Measurements from ENCODE around the gene CHST11.

- no peak for TF ChIP-seq CTCF (IDR thresholded peaks at IDR 0.05)
- no peak for TF ChIP-seq EZH2 (IDR thresholded peaks at IDR 0.05)
- TF ChIP-seq EZH2phosphoT487 (IDR thresholded peaks at IDR 0.05): no peak
Observed at GRCh38 chr12:104677441-104678089, 220.8 kb downstream of the CHST11 start.

Measured in neural progenitor cell (in vitro differentiated cells).